ENCODE results near the gene ATG7.
"Not testable (repeated sequence)": the region's sequence is repeated elsewhere in the genome, so short reads cannot be mapped to it uniquely, and the experiment has no call there.

The ATG7 gene

GRCh38 chr3:11569156-11569741 lies 297.1 kb downstream of the ATG7 start:
- no peak for DNase-seq (ENCODE audit: low read depth)

GRCh38 chr3:11570251-11570650 lies 298.1 kb downstream of the ATG7 start:
- DNase-seq (ENCODE audit: low read depth), result no peak

GRCh38 chr3:11570789-11571495 lies 298.7 kb downstream of the ATG7 start:
- no peak for DNase-seq (ENCODE audit: low read depth)

GRCh38 chr3:11572660-11573059 lies 300.5 kb downstream of the ATG7 start:
- not testable (repeated sequence) for DNase-seq (ENCODE audit: low read depth)

GRCh38 chr3:11574981-11575669 lies 302.9 kb downstream of the ATG7 start:
- DNase-seq (ENCODE audit: low read depth), result no peak

GRCh38 chr3:11575677-11576076 lies 303.5 kb downstream of the ATG7 start:
- no peak for DNase-seq (ENCODE audit: low read depth)

GRCh38 chr3:11576453-11576852 lies 304.3 kb downstream of the ATG7 start:
- no peak for DNase-seq (ENCODE audit: low read depth)

GRCh38 chr3:11578169-11578568 lies 306.0 kb downstream of the ATG7 start:
- DNase-seq (ENCODE audit: low read depth), result no peak

- no peak for DNase-seq (ENCODE audit: low read depth)
Measured at GRCh38 chr3:11580645-11581044, 308.4 kb downstream of the ATG7 start.

GRCh38 chr3:11581237-11582190 lies 309.3 kb downstream of the ATG7 start:
- no peak for DNase-seq (ENCODE audit: low read depth)

GRCh38 chr3:11582191-11582968 lies 310.2 kb downstream of the ATG7 start:
- DNase-seq (ENCODE audit: low read depth), result no peak

GRCh38 chr3:11583235-11583634 lies 311.0 kb downstream of the ATG7 start:
- no peak for DNase-seq (ENCODE audit: low read depth)

GRCh38 chr3:11583638-11584046 lies 311.4 kb downstream of the ATG7 start:
- no peak for DNase-seq (ENCODE audit: low read depth)

GRCh38 chr3:11584570-11584969 lies 312.4 kb downstream of the ATG7 start:
- no peak for DNase-seq (ENCODE audit: low read depth)

- DNase-seq (ENCODE audit: low read depth), result no peak
Measured at GRCh38 chr3:11587766-11588165, 315.6 kb downstream of the ATG7 start.

- no peak for DNase-seq (ENCODE audit: low read depth)
Measured at GRCh38 chr3:11588338-11588737, 316.1 kb downstream of the ATG7 start.

- no peak for DNase-seq (ENCODE audit: low read depth)
Measured at GRCh38 chr3:11588755-11589154, 316.6 kb downstream of the ATG7 start.

GRCh38 chr3:11589706-11590105 lies 317.5 kb downstream of the ATG7 start:
- no peak for DNase-seq (ENCODE audit: low read depth)

GRCh38 chr3:11591002-11591355 lies 318.8 kb downstream of the ATG7 start:
- no peak for DNase-seq (ENCODE audit: low read depth)

- no peak for DNase-seq (ENCODE audit: low read depth)
Measured at GRCh38 chr3:11591391-11592282, 319.4 kb downstream of the ATG7 start.

All from stimulated activated CD8-positive, alpha-beta memory T cell treated with anti-CD3 and anti-CD28 coated beads, Interleukin-12 subunit alpha, Interleukin-12 subunit beta, amount 100 ng/mL, for 1 hour (primary cell).